NCI-H187 treated with DMSO at 0.1 percent for 48 hours (cell line): Measurements from ENCODE around the gene KCNJ12.
"Not testable (repeated sequence)": the region's sequence is repeated elsewhere in the genome, so short reads cannot be mapped to it uniquely, and the experiment has no call there.

Experiments
- DNase-seq: peaks from one replicate; lab custom pipeline; 2025; lab: John Stamatoyannopoulos, UW

KCNJ12 gene

GRCh38 chr17:21452377-21453143 is 76.4 kb downstream of the KCNJ12 start:
- no peak for DNase-seq

GRCh38 chr17:21453144-21453898 is 77.2 kb downstream of the KCNJ12 start:
- no peak for DNase-seq

GRCh38 chr17:21454006-21454405 is 77.8 kb downstream of the KCNJ12 start:
- DNase-seq: not testable (repeated sequence)

GRCh38 chr17:21454441-21454840 is 78.3 kb downstream of the KCNJ12 start:
- no peak for DNase-seq

GRCh38 chr17:21455761-21456160 is 79.6 kb downstream of the KCNJ12 start:
- DNase-seq: no peak

- not testable (repeated sequence) for DNase-seq
Measured at GRCh38 chr17:21456449-21456848, 80.3 kb downstream of the KCNJ12 start.

GRCh38 chr17:21457051-21458026 is 81.2 kb downstream of the KCNJ12 start:
- no peak for DNase-seq

GRCh38 chr17:21458054-21458453 is 81.9 kb downstream of the KCNJ12 start:
- DNase-seq: no peak

- DNase-seq: no peak
Measured at GRCh38 chr17:21459536-21459935, 83.4 kb downstream of the KCNJ12 start.

- no peak for DNase-seq
Measured at GRCh38 chr17:21460358-21460757, 84.2 kb downstream of the KCNJ12 start.

- no peak for DNase-seq
Measured at GRCh38 chr17:21462237-21462636, 86.1 kb downstream of the KCNJ12 start.

GRCh38 chr17:21463204-21463661 is 87.1 kb downstream of the KCNJ12 start:
- no peak for DNase-seq

- DNase-seq: no peak
Measured at GRCh38 chr17:21463779-21464407, 87.7 kb downstream of the KCNJ12 start.

- no peak for DNase-seq
Measured at GRCh38 chr17:21464611-21465021, 88.5 kb downstream of the KCNJ12 start.

GRCh38 chr17:21466550-21466949 is 90.4 kb downstream of the KCNJ12 start:
- no peak for DNase-seq

- no peak for DNase-seq
Measured at GRCh38 chr17:21467196-21467595, 91.0 kb downstream of the KCNJ12 start.

GRCh38 chr17:21467739-21468490 is 91.8 kb downstream of the KCNJ12 start:
- DNase-seq: no peak
